Prostate gland (tissue), 2 donors: ENCODE results near the gene ZNF665. TPM values are rescaled to one million over a fixed set of nuclear protein-coding genes. Genes with fewer than 3 reads are reported as not detected.
"Not testable (repeated sequence)": the region's sequence is repeated elsewhere in the genome, so short reads cannot be mapped to it uniquely, and the experiment has no call there.

Experiments
- DNase-seq: peaks from one replicate; pipeline ENCODE4 v3.0.0-alpha.2; 2019; ENCODE audit warnings: low spot score
- H3K27ac ChIP-seq, 2 donors: fragments of 200-600 bp; sonication (generic); 2 replicates each; pipeline ENCODE4 v1.5.1; 2017 to 2019
- H3K27me3 ChIP-seq: fragments of 200-600 bp; sonication (generic); replicated peaks from 2 replicates; pipeline ENCODE4 v1.5.1; 2019; ENCODE audit not compliant: insufficient read depth
- H3K36me3 ChIP-seq, 2 donors: fragments of 200-600 bp; sonication (generic); 1 replicate in 1 of 2; 2 replicates in 1 of 2; pipeline versions ENCODE4 v1.5.1 to v1.8.1; 2017 to 2019
- H3K4me1 ChIP-seq: fragments of 200-600 bp; sonication (generic); replicated peaks from 2 replicates; pipeline ENCODE4 v1.5.1; 2019
- H3K4me3 ChIP-seq, 2 donors: fragments of 200-600 bp; sonication (generic); 2 replicates each; pipeline ENCODE4 v1.5.1; 2017 to 2019
- H3K9me3 ChIP-seq: fragments of 200-600 bp; sonication (generic); 2 replicates; pipeline ENCODE4 v1.5.1; 2017
- POLR2A ChIP-seq: fragments of 450-650 bp; IDR thresholded peaks from one replicate; pipeline ENCODE4 v1.6.1; 2016; ENCODE audit warnings: antibody characterized with exemption, mild to moderate bottlenecking
- POLR2AphosphoS5 ChIP-seq: sonication (generic); formaldehyde crosslinking; IDR thresholded peaks from one replicate; pipeline ENCODE4 v1.6.1; 2017; ENCODE audit warnings: antibody characterized with exemption
- WGBS: methylation state at CpG from one replicate; pipeline ENCODE4 v1.1.5; 2018; 5-methylcytosine and 5-hydroxymethylcytosine counted together
- intact Hi-C: fragments of 100-400 bp; cut with DNase I; formaldehyde crosslinking; loops from one replicate; pipeline ENCODE4 v1.14.2; 2022
- total RNA-seq, 2 donors: library from RNA; depleted of rRNA; stranded (reverse); fragments of >200 nt; gene quantifications; one replicate each; pipeline ENCODE4 v1.1.0, GENCODE V29; 2016
- TF ChIP-seq, protein P1 (sequence below), 4 experiments: fragments of 200-600 bp in 2 of 4; fragments of 450-650 bp in 2 of 4; sonication (generic) in 2 of 4; IDR thresholded peaks; 1 replicate in 3 of 4; 2 replicates in 1 of 4; pipeline ENCODE4 v1.5.1; 2016 to 2019; ENCODE audit warnings: antibody characterized with exemption in 4 of 4, mild to moderate bottlenecking in 2 of 4, moderate library complexity in 2 of 4

ZNF665 gene
- total RNA-seq = 10 to 100 TPM in 1 of 2 donors, 1 to 10 TPM in 1; 4.7 to 26.1 TPM

DNA sequence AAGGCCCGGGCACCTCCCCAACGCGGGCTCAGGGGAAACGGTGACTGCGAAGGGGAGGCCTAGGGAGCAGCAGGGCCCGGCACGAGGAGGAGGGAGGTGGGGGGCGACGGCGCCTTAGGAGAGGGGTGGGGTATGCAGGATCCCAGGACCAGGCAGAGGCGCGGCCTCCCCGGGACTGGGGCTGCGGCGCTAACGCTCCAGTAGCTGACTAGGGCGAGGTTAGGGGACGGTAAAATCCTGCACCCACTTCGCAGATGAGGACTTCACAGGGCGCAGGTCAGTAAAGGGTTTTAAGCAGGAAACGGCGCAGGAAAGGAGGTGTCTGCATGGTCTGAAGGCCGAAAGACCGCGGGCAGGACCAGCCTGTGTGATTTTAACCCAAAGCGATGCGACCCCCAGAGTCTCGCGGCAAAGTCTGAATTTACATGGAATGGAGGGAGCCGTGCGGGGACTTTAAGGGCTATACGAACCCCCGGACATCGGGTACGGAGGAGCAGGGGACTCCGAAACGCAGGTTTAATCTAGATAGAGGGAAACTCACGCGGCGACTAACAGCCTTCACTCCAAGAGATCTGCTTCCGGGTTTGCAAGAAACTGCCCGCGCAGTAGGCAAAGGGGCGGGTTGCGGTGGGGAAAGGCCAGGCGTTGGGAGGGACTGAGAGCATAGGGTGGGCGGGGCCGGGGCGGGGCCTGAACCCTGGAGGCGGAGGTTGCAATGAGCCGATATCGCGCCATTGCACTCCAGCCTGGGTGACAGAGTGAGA, at the start of gene ZNF665:
TSS of gene ZNF665 (minus strand) at position 588 of the 764 bp plus-strand sequence. CDS start 10,460 bp downstream, outside the sequence.
- WGBS = under 1% methylated on average over 52 of the region's 53 CpGs
- DNase-seq = peak; percentile 87
- intact Hi-C loops = loop anchor here (10.0 kb wide), 3 partner anchors 142 to 552 kb away; partner anchors contain the start of genes ZNF816 and ZNF845
- Histone ChIP-seq H3K4me1 (no peaks in the 10 kb centered on the region), H3K9me3 (no peaks in the 10 kb centered on the region), H3K27ac (peak within 1 kb of the TSS; percentile 65 to 71), H3K27me3 (no peaks in the 10 kb centered on the region), H3K4me3 (peak within 1 kb of the TSS; percentile 62 to 64), H3K36me3 (no peaks in the 10 kb centered on the region)
- TF ChIP-seq POLR2A (peak; percentile 70), POLR2AphosphoS5 (peak; percentile 91)
- TF ChIP-seq, protein P1, sequence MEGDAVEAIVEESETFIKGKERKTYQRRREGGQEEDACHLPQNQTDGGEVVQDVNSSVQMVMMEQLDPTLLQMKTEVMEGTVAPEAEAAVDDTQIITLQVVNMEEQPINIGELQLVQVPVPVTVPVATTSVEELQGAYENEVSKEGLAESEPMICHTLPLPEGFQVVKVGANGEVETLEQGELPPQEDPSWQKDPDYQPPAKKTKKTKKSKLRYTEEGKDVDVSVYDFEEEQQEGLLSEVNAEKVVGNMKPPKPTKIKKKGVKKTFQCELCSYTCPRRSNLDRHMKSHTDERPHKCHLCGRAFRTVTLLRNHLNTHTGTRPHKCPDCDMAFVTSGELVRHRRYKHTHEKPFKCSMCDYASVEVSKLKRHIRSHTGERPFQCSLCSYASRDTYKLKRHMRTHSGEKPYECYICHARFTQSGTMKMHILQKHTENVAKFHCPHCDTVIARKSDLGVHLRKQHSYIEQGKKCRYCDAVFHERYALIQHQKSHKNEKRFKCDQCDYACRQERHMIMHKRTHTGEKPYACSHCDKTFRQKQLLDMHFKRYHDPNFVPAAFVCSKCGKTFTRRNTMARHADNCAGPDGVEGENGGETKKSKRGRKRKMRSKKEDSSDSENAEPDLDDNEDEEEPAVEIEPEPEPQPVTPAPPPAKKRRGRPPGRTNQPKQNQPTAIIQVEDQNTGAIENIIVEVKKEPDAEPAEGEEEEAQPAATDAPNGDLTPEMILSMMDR (IDR thresholded peaks at IDR 0.05) = peak in 1 of 4 experiments; percentile 16

GRCh38 chr19:53237114-53237777, 44.1 kb upstream of the ZNF665 start:
- Histone ChIP-seq H3K27ac (no peak overlapping the region), H3K36me3 (peaks cover 10 to 16% of the 10 kb centered on the region in 2 donors), H3K4me3 (no peak overlapping the region), H3K27me3 (no peaks in the 10 kb centered on the region), H3K9me3 (no peaks in the 10 kb centered on the region), H3K4me1 (no peaks in the 10 kb centered on the region)
- TF ChIP-seq POLR2A (no peak), POLR2AphosphoS5 (no peak)
- TF ChIP-seq, protein P1 (IDR thresholded peaks at IDR 0.05) = no peak
- DNase-seq = no peak
- intact Hi-C loops = no loop called here
- 96% methylated on average over 4 of the region's 4 CpGs for WGBS

GRCh38 chr19:53224606-53225005, 31.4 kb upstream of the ZNF665 start:
- Histone ChIP-seq H3K27ac (no peak overlapping the region), H3K4me3 (no peak overlapping the region), H3K4me1 (no peaks in the 10 kb centered on the region), H3K27me3 (no peaks in the 10 kb centered on the region), H3K36me3 (no peaks in the 10 kb centered on the region), H3K9me3 (no peaks in the 10 kb centered on the region)
- TF ChIP-seq POLR2A = no peak
- no peak for TF ChIP-seq POLR2AphosphoS5
- TF ChIP-seq, protein P1 (IDR thresholded peaks at IDR 0.05) = no peak
- no peak for DNase-seq
- WGBS = 91% methylated on average over 20 of the region's 20 CpGs
- intact Hi-C loops = no loop called here

- DNase-seq = not testable (repeated sequence)
- WGBS = 97% methylated on average over 5 of the region's 28 CpGs
Observed at GRCh38 chr19:53222716-53223115, 29.6 kb upstream of the ZNF665 start.

GRCh38 chr19:53212703-53213320, 19.7 kb upstream of the ZNF665 start:
- Histone ChIP-seq H3K36me3 (no peaks in the 10 kb centered on the region), H3K9me3 (no peaks in the 10 kb centered on the region), H3K4me1 (no peaks in the 10 kb centered on the region), H3K27me3 (no peaks in the 10 kb centered on the region), H3K27ac (no peak overlapping the region), H3K4me3 (no peak overlapping the region)
- no peak for DNase-seq
- no peak for TF ChIP-seq POLR2AphosphoS5
- no peak for TF ChIP-seq POLR2A
- TF ChIP-seq, protein P1 (IDR thresholded peaks at IDR 0.05) = no peak
- 100% methylated on average over 2 of the region's 2 CpGs for WGBS
- intact Hi-C loops = no loop called here

More at GRCh38 chr19:53222716-53223115, 29.6 kb upstream of the ZNF665 start:
- H3K4me3 ChIP-seq, H3K36me3 ChIP-seq, H3K27me3 ChIP-seq, intact Hi-C loops, H3K9me3 ChIP-seq, H3K27ac ChIP-seq, H3K4me1 ChIP-seq: not testable (repeated sequence)

GRCh38 chr19:53211554-53211953, 18.4 kb upstream of the ZNF665 start:
- H3K27me3 ChIP-seq, H3K36me3 ChIP-seq, H3K4me3 ChIP-seq, DNase-seq, H3K9me3 ChIP-seq, intact Hi-C loops, H3K4me1 ChIP-seq, H3K27ac ChIP-seq: not testable (repeated sequence)
- WGBS = 87% methylated on average over 3 of the region's 3 CpGs
